Caki2 (cell line): Measurements from ENCODE around the gene EZH2. TPM values are rescaled to one million over a fixed set of nuclear protein-coding genes. Genes with fewer than 3 reads are reported as not detected.

ENCODE experiments used
- DNase-seq: peaks from one replicate; pipeline ENCODE4 v3.0.0-alpha.2; 2015; ENCODE audit warnings: low read depth
- in situ Hi-C: cut with HindIII; loops from 2 replicates; pipeline ENCODE4 v1.10.0; 2016; ENCODE audit warnings: low sequenced_read_pairs, low pct_unique_long_range_greater_than_20kb, mixed read lengths
- total RNA-seq: library from RNA; depleted of rRNA; stranded (reverse); fragments of >200 nt; shearing (Covaris generic); gene quantifications from 2 replicates; pipeline ENCODE4 v1.2.3, GENCODE V29; 2014; ENCODE audit warnings: low replicate concordance

The EZH2 gene
- total RNA-seq, 1 experiment from 2014 or later = 23.7 TPM

- no peak for DNase-seq
- in situ Hi-C loops = no loop called here
These were observed 53.0 kb downstream of the EZH2 start for GRCh38 chr7:148830897-148831692.

- in situ Hi-C loops = no loop called here
- no peak for DNase-seq
These were observed 55.1 kb downstream of the EZH2 start for GRCh38 chr7:148828965-148829364.

- in situ Hi-C loops = no loop called here
- DNase-seq = no peak
These were observed 58.8 kb downstream of the EZH2 start for GRCh38 chr7:148825338-148825737.

- in situ Hi-C loops = no loop called here
- no peak for DNase-seq
These were observed 59.2 kb downstream of the EZH2 start for GRCh38 chr7:148824864-148825263.

GRCh38 chr7:148821422-148821821, 62.7 kb downstream of the EZH2 start:
- in situ Hi-C loops = no loop called here
- DNase-seq = no peak

- in situ Hi-C loops = no loop called here
- DNase-seq = no peak
These were observed 64.3 kb downstream of the EZH2 start for GRCh38 chr7:148819697-148820360.

- in situ Hi-C loops = no loop called here
- DNase-seq = no peak
These were observed 68.5 kb downstream of the EZH2 start for GRCh38 chr7:148815612-148816011.

- DNase-seq = no peak
- in situ Hi-C loops = no loop called here
These were observed 69.0 kb downstream of the EZH2 start for GRCh38 chr7:148814922-148815559.

- no peak for DNase-seq
- in situ Hi-C loops = no loop called here
These were observed 70.2 kb downstream of the EZH2 start for GRCh38 chr7:148813890-148814289.

GRCh38 chr7:148811892-148812291, 72.2 kb downstream of the EZH2 start:
- DNase-seq = no peak
- in situ Hi-C loops = no loop called here

- in situ Hi-C loops = no loop called here
- DNase-seq = no peak
These were observed 74.2 kb downstream of the EZH2 start for GRCh38 chr7:148809856-148810255.

GRCh38 chr7:148807436-148807835, 76.7 kb downstream of the EZH2 start:
- in situ Hi-C loops = no loop called here
- no peak for DNase-seq

- in situ Hi-C loops = no loop called here
- DNase-seq = no peak
These were observed 77.9 kb downstream of the EZH2 start for GRCh38 chr7:148806187-148806586.

- in situ Hi-C loops = no loop called here
- DNase-seq = no peak
These were observed 79.5 kb downstream of the EZH2 start for GRCh38 chr7:148804343-148805235.

GRCh38 chr7:148803094-148803493, 81.0 kb downstream of the EZH2 start:
- no peak for DNase-seq
- in situ Hi-C loops = no loop called here

GRCh38 chr7:148802101-148802493, 82.0 kb downstream of the EZH2 start:
- in situ Hi-C loops = no loop called here
- no peak for DNase-seq

GRCh38 chr7:148800677-148801076, 83.4 kb downstream of the EZH2 start:
- in situ Hi-C loops = no loop called here
- no peak for DNase-seq

GRCh38 chr7:148799893-148800555, 84.1 kb downstream of the EZH2 start:
- in situ Hi-C loops = no loop called here

More at GRCh38 chr7:148799893-148800555, 84.1 kb downstream of the EZH2 start:
- no peak for DNase-seq
